HepG2 (cell line): ENCODE measurements around the gene GRIN2C. TPM values are rescaled to one million over a fixed set of nuclear protein-coding genes. Genes with fewer than 3 reads are reported as not detected.

Experiments
- CREB1 ChIP-seq, 2 experiments: fragments of 450-650 bp in 1 of 2; IDR thresholded peaks; 2 replicates each; pipeline ENCODE4 v1.6.1; 2016 to 2017; ENCODE audit warnings: control low read depth in 1 of 2, mild to moderate bottlenecking in 1 of 2, missing compliant biosample characterization in 1 of 2, missing genetic modification characterization in 1 of 2
- FOXA3 ChIP-seq: IDR thresholded peaks from 2 replicates; pipeline ENCODE4 v1.6.1; 2016; ENCODE audit warnings: missing genetic modification reagents, missing compliant biosample characterization
- KDM6A ChIP-seq: IDR thresholded peaks from 2 replicates; pipeline ENCODE4 v1.6.1; 2016; ENCODE audit warnings: low read depth
- KLF13 ChIP-seq: sonication (generic); formaldehyde crosslinking; IDR thresholded peaks from 2 replicates; pipeline ENCODE4 v1.4.0; 2020; ENCODE audit warnings: mild to moderate bottlenecking, missing genetic modification reagents
- KMT2B ChIP-seq: IDR thresholded peaks from 2 replicates; pipeline ENCODE4 v1.6.1; 2016; ENCODE audit warnings: missing genetic modification reagents, missing compliant biosample characterization
- MED13 ChIP-seq: sonication (generic); formaldehyde crosslinking; IDR thresholded peaks from 2 replicates; pipeline ENCODE4 v1.5.0; 2020; ENCODE audit warnings: missing genetic modification reagents
- MLX ChIP-seq: IDR thresholded peaks from 2 replicates; pipeline ENCODE4 v1.6.1; 2016
- MTA1 ChIP-seq: sonication (generic); formaldehyde crosslinking; IDR thresholded peaks from 2 replicates; pipeline ENCODE4 v1.4.0; 2020; ENCODE audit warnings: missing genetic modification reagents, mild to moderate bottlenecking, borderline replicate concordance
- NKX3-1 ChIP-seq: sonication (generic); formaldehyde crosslinking; IDR thresholded peaks from 2 replicates; pipeline ENCODE4 v1.5.0; 2020; ENCODE audit warnings: missing genetic modification reagents
- NR3C1 ChIP-seq: sonication (generic); formaldehyde crosslinking; IDR thresholded peaks from 2 replicates; pipeline ENCODE4 v1.4.0; 2020; ENCODE audit warnings: missing genetic modification reagents
- SALL2 ChIP-seq: sonication (generic); formaldehyde crosslinking; IDR thresholded peaks from 2 replicates; pipeline ENCODE4 v1.8.1; 2023; ENCODE audit warnings: mild to moderate bottlenecking, missing genetic modification reagents, inconsistent platforms
- SATB2 ChIP-seq: sonication (generic); formaldehyde crosslinking; IDR thresholded peaks from 2 replicates; pipeline ENCODE4 v1.5.0; 2020; ENCODE audit warnings: missing genetic modification reagents
- SNRNP70 ChIP-seq: fragments of 200-400 bp; formaldehyde crosslinking; IDR thresholded peaks from 2 replicates; pipeline ENCODE4 v1.6.1; 2017; ENCODE audit warnings: mild to moderate bottlenecking, low read depth, low read length, moderate library complexity
- TAF15 ChIP-seq: fragments of 200-400 bp; formaldehyde crosslinking; IDR thresholded peaks from one replicate; pipeline ENCODE4 v1.6.1; 2018; ENCODE audit warnings: mild to moderate bottlenecking, low read depth, low read length; ENCODE audit not compliant: poor library complexity, severe bottlenecking
- ZNF235 ChIP-seq: sonication (generic); formaldehyde crosslinking; IDR thresholded peaks from 2 replicates; pipeline ENCODE4 v1.8.1; 2023; ENCODE audit warnings: mild to moderate bottlenecking, missing genetic modification reagents, borderline replicate concordance
- ZNF567 ChIP-seq: sonication (generic); formaldehyde crosslinking; IDR thresholded peaks from 2 replicates; pipeline ENCODE4 v1.8.1; 2023; ENCODE audit warnings: mild to moderate bottlenecking, missing genetic modification reagents, borderline replicate concordance
- ZNF720 ChIP-seq: sonication (generic); formaldehyde crosslinking; IDR thresholded peaks from 2 replicates; pipeline ENCODE4 v1.4.0; 2020; ENCODE audit warnings: missing genetic modification reagents
- ZNF737 ChIP-seq: sonication (generic); formaldehyde crosslinking; IDR thresholded peaks from 2 replicates; pipeline ENCODE4 v1.5.0; 2020; ENCODE audit warnings: missing genetic modification reagents, mild to moderate bottlenecking, borderline replicate concordance
- ZNF749 ChIP-seq: sonication (generic); formaldehyde crosslinking; IDR thresholded peaks from 2 replicates; pipeline ENCODE4 v1.8.0; 2022; ENCODE audit warnings: mild to moderate bottlenecking, missing genetic modification reagents, moderate library complexity, borderline replicate concordance
- ZNF777 ChIP-seq: sonication (generic); formaldehyde crosslinking; IDR thresholded peaks from 2 replicates; pipeline ENCODE4 v1.4.0; 2020; ENCODE audit warnings: missing genetic modification reagents
- ZSCAN25 ChIP-seq: sonication (generic); formaldehyde crosslinking; IDR thresholded peaks from 2 replicates; pipeline ENCODE4 v1.8.0; 2022; ENCODE audit warnings: mild to moderate bottlenecking, missing genetic modification reagents
- polyA plus RNA-seq, 8 experiments: library from polyadenylated mRNA; depleted of rRNA in 3 of 8; stranded (reverse) in 7 of 8; unstranded in 1 of 8; fragments of >200 nt; fragmentation: Illumina TruSeq in 4 of 8; extraction: Trizol in 4 of 8; gene quantifications; 2 replicates each; pipeline versions ENCODE4 v1.2.1 to v1.2.3, GENCODE V29; 2011 to 2016; ENCODE audit warnings: low read depth in 4 of 8, missing spikeins in 1 of 8, mixed read lengths in 1 of 8; ENCODE audit not compliant: insufficient read depth in 1 of 8
- total RNA-seq, 5 experiments: library from RNA; depleted of rRNA; stranded (reverse); fragments of >200 nt; fragmentation: Illumina TruSeq; extraction: Trizol; gene quantifications; 2 replicates each; pipeline ENCODE4 v1.2.3, GENCODE V29; 2016; ENCODE audit warnings: low read depth in 1 of 5
- TF ChIP-seq, protein P1 (sequence below): sonication (generic); formaldehyde crosslinking; IDR thresholded peaks from 2 replicates; pipeline ENCODE4 v1.5.0; 2020; ENCODE audit warnings: mild to moderate bottlenecking, missing genetic modification reagents, moderate library complexity
- TF ChIP-seq, protein P2 (sequence below): sonication (generic); IDR thresholded peaks from 2 replicates; pipeline ENCODE4 v1.6.1; 2016; ENCODE audit warnings: low read depth, borderline replicate concordance
- TF ChIP-seq, protein P3 (sequence below): sonication (generic); formaldehyde crosslinking; IDR thresholded peaks from 2 replicates; pipeline ENCODE4 v1.4.0; 2020; ENCODE audit warnings: missing genetic modification reagents

GRIN2C gene
- total and polyA plus RNA-seq, 2 of the 13 experiments (the other 11 are each of a cell fraction or from before 2014, with no cell fraction given), result 0.03 to 0.11 TPM

GRCh38 chr17:74842146-74842598, 17.5 kb downstream of the GRIN2C start (continued):
- TF ChIP-seq ZNF777 (CRISPR knock-in tag), result no peak
- no peak for TF ChIP-seq SNRNP70
- no peak for TF ChIP-seq MED13 (CRISPR knock-in tag)
- TF ChIP-seq ZNF737 (CRISPR knock-in tag), result 0 out of 2 replicates have a peak, but pooled peaks have one; percentile 39
- TF ChIP-seq MTA1 (CRISPR knock-in tag), result no peak
- TF ChIP-seq CREB1 (IDR thresholded peaks at IDR 0.05), result 0 out of 2 replicates have a peak, but pooled peaks have one; percentile 3
- TF ChIP-seq CREB1 (CRISPR knock-in tag; IDR thresholded peaks at IDR 0.05), result no peak
- TF ChIP-seq SALL2 (CRISPR knock-in tag), result no peak
- TF ChIP-seq KLF13 (CRISPR knock-in tag), result no peak
- TF ChIP-seq ZSCAN25 (CRISPR knock-in tag), result no peak
- TF ChIP-seq TAF15, result peak; percentile 7
- no peak for TF ChIP-seq KMT2B (CRISPR knock-in tag)
- TF ChIP-seq MLX (CRISPR knock-in tag), result no peak
- no peak for TF ChIP-seq ZNF720 (CRISPR knock-in tag)
- TF ChIP-seq ZNF235 (CRISPR knock-in tag), result no peak
- TF ChIP-seq, protein P1, sequence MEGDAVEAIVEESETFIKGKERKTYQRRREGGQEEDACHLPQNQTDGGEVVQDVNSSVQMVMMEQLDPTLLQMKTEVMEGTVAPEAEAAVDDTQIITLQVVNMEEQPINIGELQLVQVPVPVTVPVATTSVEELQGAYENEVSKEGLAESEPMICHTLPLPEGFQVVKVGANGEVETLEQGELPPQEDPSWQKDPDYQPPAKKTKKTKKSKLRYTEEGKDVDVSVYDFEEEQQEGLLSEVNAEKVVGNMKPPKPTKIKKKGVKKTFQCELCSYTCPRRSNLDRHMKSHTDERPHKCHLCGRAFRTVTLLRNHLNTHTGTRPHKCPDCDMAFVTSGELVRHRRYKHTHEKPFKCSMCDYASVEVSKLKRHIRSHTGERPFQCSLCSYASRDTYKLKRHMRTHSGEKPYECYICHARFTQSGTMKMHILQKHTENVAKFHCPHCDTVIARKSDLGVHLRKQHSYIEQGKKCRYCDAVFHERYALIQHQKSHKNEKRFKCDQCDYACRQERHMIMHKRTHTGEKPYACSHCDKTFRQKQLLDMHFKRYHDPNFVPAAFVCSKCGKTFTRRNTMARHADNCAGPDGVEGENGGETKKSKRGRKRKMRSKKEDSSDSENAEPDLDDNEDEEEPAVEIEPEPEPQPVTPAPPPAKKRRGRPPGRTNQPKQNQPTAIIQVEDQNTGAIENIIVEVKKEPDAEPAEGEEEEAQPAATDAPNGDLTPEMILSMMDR (CRISPR knock-in tag), result peak; percentile 25
- no peak for TF ChIP-seq KDM6A
- no peak for TF ChIP-seq NKX3-1 (CRISPR knock-in tag)
- TF ChIP-seq ZNF567 (CRISPR knock-in tag), result no peak
- TF ChIP-seq SATB2, result no peak
- TF ChIP-seq NR3C1 (CRISPR knock-in tag), result no peak
- TF ChIP-seq, protein P2, sequence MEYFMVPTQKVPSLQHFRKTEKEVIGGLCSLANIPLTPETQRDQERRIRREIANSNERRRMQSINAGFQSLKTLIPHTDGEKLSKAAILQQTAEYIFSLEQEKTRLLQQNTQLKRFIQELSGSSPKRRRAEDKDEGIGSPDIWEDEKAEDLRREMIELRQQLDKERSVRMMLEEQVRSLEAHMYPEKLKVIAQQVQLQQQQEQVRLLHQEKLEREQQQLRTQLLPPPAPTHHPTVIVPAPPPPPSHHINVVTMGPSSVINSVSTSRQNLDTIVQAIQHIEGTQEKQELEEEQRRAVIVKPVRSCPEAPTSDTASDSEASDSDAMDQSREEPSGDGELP, result no peak
- no peak for TF ChIP-seq FOXA3 (CRISPR knock-in tag)
- TF ChIP-seq, protein P3, sequence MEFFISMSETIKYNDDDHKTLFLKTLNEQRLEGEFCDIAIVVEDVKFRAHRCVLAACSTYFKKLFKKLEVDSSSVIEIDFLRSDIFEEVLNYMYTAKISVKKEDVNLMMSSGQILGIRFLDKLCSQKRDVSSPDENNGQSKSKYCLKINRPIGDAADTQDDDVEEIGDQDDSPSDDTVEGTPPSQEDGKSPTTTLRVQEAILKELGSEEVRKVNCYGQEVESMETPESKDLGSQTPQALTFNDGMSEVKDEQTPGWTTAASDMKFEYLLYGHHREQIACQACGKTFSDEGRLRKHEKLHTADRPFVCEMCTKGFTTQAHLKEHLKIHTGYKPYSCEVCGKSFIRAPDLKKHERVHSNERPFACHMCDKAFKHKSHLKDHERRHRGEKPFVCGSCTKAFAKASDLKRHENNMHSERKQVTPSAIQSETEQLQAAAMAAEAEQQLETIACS (CRISPR knock-in tag), result no peak
- TF ChIP-seq ZNF749 (CRISPR knock-in tag), result no peak
